PC-9 (cell line): ENCODE data around the gene IL34.

Experiments used
- CTCF ChIP-seq: fragments of 200-600 bp; sonication (generic); conservative IDR thresholded peaks from 2 replicates; pipeline ENCODE4 v1.6.1; 2017; ENCODE audit warnings: mixed run types, antibody characterized with exemption, mild to moderate bottlenecking, moderate library complexity
- EZH2 ChIP-seq: fragments of 200-600 bp; sonication (generic); IDR thresholded peaks from 2 replicates; pipeline ENCODE4 v1.8.0; 2017; ENCODE audit warnings: antibody characterized with exemption, low read depth

GRCh38 chr16:70611785-70612303 lies 34.5 kb upstream of the IL34 start:
- TF ChIP-seq CTCF (no peak), EZH2 (no peak)
